ENCODE results near the gene OR10H4. TPM values are rescaled to one million over a fixed set of nuclear protein-coding genes. Genes with fewer than 3 reads are reported as not detected.
"Not testable (repeated sequence)": the region's sequence is repeated elsewhere in the genome, so short reads cannot be mapped to it uniquely, and the experiment has no call there.

The OR10H4 gene
- total and polyA plus RNA-seq, 2 of the 4 experiments (the other 2 are of a cell fraction), result not detected

GRCh38 chr19:15979293-15979692 lies 30.5 kb downstream of the OR10H4 start:
- no TSS peak for BruUV-seq (replicated peaks)
- in situ Hi-C loops (cut with MboI; ENCODE audit: low sequenced_read_pairs) (no loop called here), intact Hi-C loops (cut with micrococcal nuclease) (no loop called here), dilution Hi-C loops (cut with HindIII; ENCODE audit: low sequenced_read_pairs, unreplicated experiment) (no loop called here)
- H2AK9ac ChIP-seq (replicated peaks; ENCODE audit: low read depth, low read length, poor library complexity), result no peak overlapping the region
- no peak overlapping the region for H3K56ac ChIP-seq (ENCODE audit: extremely low read depth, insufficient read depth, low read length)
- no peak overlapping the region for H3K4ac ChIP-seq (ENCODE audit: low read depth, low read length)
- no peak overlapping the region for H2AFZ ChIP-seq (replicated peaks; ENCODE audit: low read length, poor library complexity)
- no peak overlapping the region for H4K8ac ChIP-seq (ENCODE audit: low read depth in 2 of 2, low read length in 2 of 2)
- no peaks in the 10 kb centered on the region for H3K79me1 ChIP-seq (ENCODE audit: low read depth in 1 of 2, low read length in 2 of 2)
- H3K23ac ChIP-seq (ENCODE audit: low read depth, low read length), result no peak overlapping the region
- H3K27ac ChIP-seq (ENCODE audit: insufficient read depth, low read length), result no peak overlapping the region
- no peaks in the 10 kb centered on the region for H3K36me3 ChIP-seq (ENCODE audit: control insufficient read depth, insufficient read depth, low read length)
- H3K4me2 ChIP-seq (ENCODE audit: low read depth, low read length), result no peak overlapping the region
- H3K4me1 ChIP-seq (ENCODE audit: control insufficient read depth, insufficient read depth, low read length), result no peaks in the 10 kb centered on the region
- H2BK15ac ChIP-seq (ENCODE audit: low read depth, low read length), result no peak overlapping the region
- H2BK20ac ChIP-seq (ENCODE audit: low read depth, low read length), result no peak overlapping the region
- no peak overlapping the region for H3K4me3 ChIP-seq (ENCODE audit: insufficient read depth, low read depth, low read length)
- TF ChIP-seq NFE2L2 (IDR thresholded peaks at IDR 0.05; ENCODE audit: low read depth, low read length), result no peak
- no peak for TF ChIP-seq CEBPB (IDR thresholded peaks at IDR 0.05; ENCODE audit: low read depth, low read length)
- TF ChIP-seq USF2 (IDR thresholded peaks at IDR 0.05; ENCODE audit: low read depth, low read length), result no peak
- no peak overlapping the region for H2BK120ac ChIP-seq (ENCODE audit: low read depth, low read length)
- no peaks in the 10 kb centered on the region for H3K9me1 ChIP-seq (ENCODE audit: insufficient read depth, low read length)
- no peaks in the 10 kb centered on the region for H4K20me1 ChIP-seq (ENCODE audit: insufficient read depth, low read length)
- no peak overlapping the region for H3K9ac ChIP-seq (ENCODE audit: low read depth, low read length)
- H4K5ac ChIP-seq (ENCODE audit: low read depth, low read length), result no peak overlapping the region
- H4K91ac ChIP-seq (ENCODE audit: insufficient read depth, low read depth, low read length), result no peak overlapping the region
- DNase-seq (no peak), ATAC-seq (ENCODE audit: low read depth) (no peak)
- ChIA-PET POLR2A (ENCODE audit: unreplicated experiment) (no interaction called here), CTCF (no interaction called here)
- H3K27me3 ChIP-seq (ENCODE audit: control insufficient read depth, insufficient read depth, low read length), result no peaks in the 10 kb centered on the region
- WGBS, 2 experiments (ENCODE audit: extremely low coverage in 2 of 2, insufficient read length in 1 of 2), result 100% methylated on average over 1 of the region's 4 CpGs; no CpG with 5 or more reads in 1 of the 2 experiments
- no peak overlapping the region for H3K18ac ChIP-seq (ENCODE audit: low read depth, low read length)
- no peak overlapping the region for H3K14ac ChIP-seq (replicated peaks; ENCODE audit: low read depth, low read length)
- no peak overlapping the region for H2BK5ac ChIP-seq (ENCODE audit: low read depth, low read length, poor library complexity, severe bottlenecking)
- H2AK5ac ChIP-seq (ENCODE audit: low read depth, low read length), result no peak overlapping the region
- H3K9me3 ChIP-seq (ENCODE audit: control insufficient read depth, insufficient read depth, low read length), result peaks cover 2% of the 10 kb centered on the region; the same call in 1 of the 2 replicates

GRCh38 chr19:15985831-15986230 lies 37.0 kb downstream of the OR10H4 start:
- H3K4me2 ChIP-seq (ENCODE audit: low read depth, low read length); H3K27ac ChIP-seq (ENCODE audit: insufficient read depth, low read length); in situ Hi-C loops (cut with MboI; ENCODE audit: low sequenced_read_pairs); H3K9me3 ChIP-seq (ENCODE audit: control insufficient read depth, insufficient read depth, low read length); H3K79me1 ChIP-seq (ENCODE audit: low read depth in 1 of 2, low read length in 2 of 2); intact Hi-C loops (cut with micrococcal nuclease); H3K23ac ChIP-seq (ENCODE audit: low read depth, low read length); H3K4me1 ChIP-seq (ENCODE audit: control insufficient read depth, insufficient read depth, low read length); H3K36me3 ChIP-seq (ENCODE audit: control insufficient read depth, insufficient read depth, low read length); H2BK5ac ChIP-seq (ENCODE audit: low read depth, low read length, poor library complexity, severe bottlenecking); H3K18ac ChIP-seq (ENCODE audit: low read depth, low read length); H3K4ac ChIP-seq (ENCODE audit: low read depth, low read length); CTCF ChIA-PET; ATAC-seq (ENCODE audit: low read depth); DNase-seq; H4K5ac ChIP-seq (ENCODE audit: low read depth, low read length); H2BK15ac ChIP-seq (ENCODE audit: low read depth, low read length); H2BK20ac ChIP-seq (ENCODE audit: low read depth, low read length); H3K14ac ChIP-seq (replicated peaks; ENCODE audit: low read depth, low read length); H3K4me3 ChIP-seq (ENCODE audit: insufficient read depth, low read depth, low read length); dilution Hi-C loops (cut with HindIII; ENCODE audit: low sequenced_read_pairs, unreplicated experiment); H2AFZ ChIP-seq (replicated peaks; ENCODE audit: low read length, poor library complexity); POLR2A ChIA-PET (ENCODE audit: unreplicated experiment); H3K56ac ChIP-seq (ENCODE audit: extremely low read depth, insufficient read depth, low read length); H3K9ac ChIP-seq (ENCODE audit: low read depth, low read length); H2AK9ac ChIP-seq (replicated peaks; ENCODE audit: low read depth, low read length, poor library complexity); H4K91ac ChIP-seq (ENCODE audit: insufficient read depth, low read depth, low read length); BruUV-seq (replicated peaks); H3K27me3 ChIP-seq (ENCODE audit: control insufficient read depth, insufficient read depth, low read length); H2BK120ac ChIP-seq (ENCODE audit: low read depth, low read length); H3K9me1 ChIP-seq (ENCODE audit: insufficient read depth, low read length); H4K8ac ChIP-seq (ENCODE audit: low read depth in 2 of 2, low read length in 2 of 2); H2AK5ac ChIP-seq (ENCODE audit: low read depth, low read length); H4K20me1 ChIP-seq (ENCODE audit: insufficient read depth, low read length): not testable (repeated sequence)
- 50% methylated on average over 2 of the region's 6 CpGs; no CpG with 5 or more reads in 1 of the 2 experiments for WGBS, 2 experiments (ENCODE audit: extremely low coverage in 2 of 2, insufficient read length in 1 of 2)
